ENCODE measurements around the gene CD8B.
"Not testable (repeated sequence)": the region's sequence is repeated elsewhere in the genome, so short reads cannot be mapped to it uniquely, and the experiment has no call there.

CD8B gene

GRCh38 chr2:86861628-86862379 is at the start of gene CD8B:
CD8B (minus strand) TSS chr2:86861886; CDS start chr2:86861865, 21 bp downstream.
- not testable (repeated sequence) for H3K4me3 Mint-ChIP-seq; H3K9me3 Mint-ChIP-seq; H3K4me1 Mint-ChIP-seq (ENCODE audit: low read depth); H3K36me3 Mint-ChIP-seq (ENCODE audit: low read depth); DNase-seq (ENCODE audit: low spot score); H3K27ac Mint-ChIP-seq
- H3K27me3 Mint-ChIP-seq (ENCODE audit: low read depth) = peaks cover 16% of the 10 kb centered on the region

- H3K4me3 Mint-ChIP-seq; H3K4me1 Mint-ChIP-seq (ENCODE audit: low read depth); DNase-seq (ENCODE audit: low spot score); H3K27ac Mint-ChIP-seq; H3K36me3 Mint-ChIP-seq (ENCODE audit: low read depth); H3K9me3 Mint-ChIP-seq; H3K27me3 Mint-ChIP-seq (ENCODE audit: low read depth): not testable (repeated sequence)
Observed at GRCh38 chr2:86905868-86906267, 44.2 kb upstream of the CD8B start.

GRCh38 chr2:86900687-86901086 is 39.0 kb upstream of the CD8B start:
- DNase-seq (ENCODE audit: low spot score); H3K36me3 Mint-ChIP-seq (ENCODE audit: low read depth); H3K9me3 Mint-ChIP-seq; H3K4me1 Mint-ChIP-seq (ENCODE audit: low read depth); H3K27ac Mint-ChIP-seq; H3K27me3 Mint-ChIP-seq (ENCODE audit: low read depth); H3K4me3 Mint-ChIP-seq: not testable (repeated sequence)

- not testable (repeated sequence) for H3K27ac Mint-ChIP-seq; H3K4me3 Mint-ChIP-seq; H3K9me3 Mint-ChIP-seq; DNase-seq (ENCODE audit: low spot score); H3K36me3 Mint-ChIP-seq (ENCODE audit: low read depth); H3K4me1 Mint-ChIP-seq (ENCODE audit: low read depth); H3K27me3 Mint-ChIP-seq (ENCODE audit: low read depth)
Observed at GRCh38 chr2:86886026-86886425, 24.3 kb upstream of the CD8B start.

- peaks cover 17% of the 10 kb centered on the region for H3K27me3 Mint-ChIP-seq (ENCODE audit: low read depth)
- not testable (repeated sequence) for DNase-seq (ENCODE audit: low spot score); H3K9me3 Mint-ChIP-seq; H3K27ac Mint-ChIP-seq; H3K4me3 Mint-ChIP-seq; H3K36me3 Mint-ChIP-seq (ENCODE audit: low read depth); H3K4me1 Mint-ChIP-seq (ENCODE audit: low read depth)
Observed at GRCh38 chr2:86882865-86883264, 21.2 kb upstream of the CD8B start.

GRCh38 chr2:86882118-86882665 is 20.5 kb upstream of the CD8B start:
- H3K36me3 Mint-ChIP-seq (ENCODE audit: low read depth); DNase-seq (ENCODE audit: low spot score); H3K4me1 Mint-ChIP-seq (ENCODE audit: low read depth); H3K27ac Mint-ChIP-seq; H3K9me3 Mint-ChIP-seq; H3K4me3 Mint-ChIP-seq: not testable (repeated sequence)
- H3K27me3 Mint-ChIP-seq (ENCODE audit: low read depth) = peaks cover 21% of the 10 kb centered on the region

- H3K4me1 Mint-ChIP-seq (ENCODE audit: low read depth); H3K9me3 Mint-ChIP-seq; H3K4me3 Mint-ChIP-seq; H3K36me3 Mint-ChIP-seq (ENCODE audit: low read depth); H3K27ac Mint-ChIP-seq; DNase-seq (ENCODE audit: low spot score): not testable (repeated sequence)
- H3K27me3 Mint-ChIP-seq (ENCODE audit: low read depth) = peaks cover 35% of the 10 kb centered on the region
Observed at GRCh38 chr2:86878986-86879385, 17.3 kb upstream of the CD8B start.

- H3K4me3 Mint-ChIP-seq; H3K9me3 Mint-ChIP-seq; H3K36me3 Mint-ChIP-seq (ENCODE audit: low read depth); H3K4me1 Mint-ChIP-seq (ENCODE audit: low read depth); DNase-seq (ENCODE audit: low spot score); H3K27ac Mint-ChIP-seq: not testable (repeated sequence)
- H3K27me3 Mint-ChIP-seq (ENCODE audit: low read depth) = peaks cover 12% of the 10 kb centered on the region
Observed at GRCh38 chr2:86870941-86871340, 9.3 kb upstream of the CD8B start.

- H3K9me3 Mint-ChIP-seq; H3K27me3 Mint-ChIP-seq (ENCODE audit: low read depth); H3K4me3 Mint-ChIP-seq; H3K4me1 Mint-ChIP-seq (ENCODE audit: low read depth); H3K27ac Mint-ChIP-seq; H3K36me3 Mint-ChIP-seq (ENCODE audit: low read depth); DNase-seq (ENCODE audit: low spot score): not testable (repeated sequence)
Observed at GRCh38 chr2:86868895-86869468, 7.3 kb upstream of the CD8B start.

- not testable (repeated sequence) for H3K36me3 Mint-ChIP-seq (ENCODE audit: low read depth); H3K4me1 Mint-ChIP-seq (ENCODE audit: low read depth); DNase-seq (ENCODE audit: low spot score); H3K27ac Mint-ChIP-seq; H3K4me3 Mint-ChIP-seq; H3K9me3 Mint-ChIP-seq
- peaks cover 16% of the 10 kb centered on the region for H3K27me3 Mint-ChIP-seq (ENCODE audit: low read depth)
Observed at GRCh38 chr2:86862380-86862703, 656 bp upstream of the CD8B start.

- not testable (repeated sequence) for H3K9me3 Mint-ChIP-seq; H3K4me1 Mint-ChIP-seq (ENCODE audit: low read depth); H3K27ac Mint-ChIP-seq; DNase-seq (ENCODE audit: low spot score); H3K4me3 Mint-ChIP-seq; H3K36me3 Mint-ChIP-seq (ENCODE audit: low read depth)
- peaks cover 16% of the 10 kb centered on the region for H3K27me3 Mint-ChIP-seq (ENCODE audit: low read depth)
Observed at GRCh38 chr2:86861175-86861574, 511 bp downstream of the CD8B start.

GRCh38 chr2:86860573-86860972 is 1.1 kb downstream of the CD8B start:
- not testable (repeated sequence) for H3K4me1 Mint-ChIP-seq (ENCODE audit: low read depth); DNase-seq (ENCODE audit: low spot score); H3K4me3 Mint-ChIP-seq; H3K9me3 Mint-ChIP-seq; H3K36me3 Mint-ChIP-seq (ENCODE audit: low read depth); H3K27ac Mint-ChIP-seq
- H3K27me3 Mint-ChIP-seq (ENCODE audit: low read depth) = peaks cover 16% of the 10 kb centered on the region

GRCh38 chr2:86857688-86858087 is 4.0 kb downstream of the CD8B start:
- H3K4me1 Mint-ChIP-seq (ENCODE audit: low read depth); H3K36me3 Mint-ChIP-seq (ENCODE audit: low read depth); DNase-seq (ENCODE audit: low spot score); H3K27me3 Mint-ChIP-seq (ENCODE audit: low read depth); H3K27ac Mint-ChIP-seq; H3K4me3 Mint-ChIP-seq; H3K9me3 Mint-ChIP-seq: not testable (repeated sequence)

- H3K27ac Mint-ChIP-seq; H3K4me3 Mint-ChIP-seq; H3K27me3 Mint-ChIP-seq (ENCODE audit: low read depth); H3K9me3 Mint-ChIP-seq; H3K4me1 Mint-ChIP-seq (ENCODE audit: low read depth); DNase-seq (ENCODE audit: low spot score); H3K36me3 Mint-ChIP-seq (ENCODE audit: low read depth): not testable (repeated sequence)
Observed at GRCh38 chr2:86856498-86856897, 5.2 kb downstream of the CD8B start.

- not testable (repeated sequence) for H3K4me1 Mint-ChIP-seq (ENCODE audit: low read depth); H3K36me3 Mint-ChIP-seq (ENCODE audit: low read depth); H3K4me3 Mint-ChIP-seq; H3K27ac Mint-ChIP-seq; H3K9me3 Mint-ChIP-seq; DNase-seq (ENCODE audit: low spot score); H3K27me3 Mint-ChIP-seq (ENCODE audit: low read depth)
Observed at GRCh38 chr2:86855981-86856380, 5.7 kb downstream of the CD8B start.

All from T-helper 2 cell treated with Interferon-gamma antibody and Interleukin-4, amounts not matched to agents 5 μg/mL and 100 μg/mL, for 36 hours (primary cell).